EL (cell line): ENCODE data around the gene ST6GALNAC6.
"Not testable (repeated sequence)": the region's sequence is repeated elsewhere in the genome, so short reads cannot be mapped to it uniquely, and the experiment has no call there.

Experiments used
- DNase-seq: peaks from one replicate; pipeline ENCODE4 v3.0.0-alpha.2; 2016

Gene ST6GALNAC6

DNA sequence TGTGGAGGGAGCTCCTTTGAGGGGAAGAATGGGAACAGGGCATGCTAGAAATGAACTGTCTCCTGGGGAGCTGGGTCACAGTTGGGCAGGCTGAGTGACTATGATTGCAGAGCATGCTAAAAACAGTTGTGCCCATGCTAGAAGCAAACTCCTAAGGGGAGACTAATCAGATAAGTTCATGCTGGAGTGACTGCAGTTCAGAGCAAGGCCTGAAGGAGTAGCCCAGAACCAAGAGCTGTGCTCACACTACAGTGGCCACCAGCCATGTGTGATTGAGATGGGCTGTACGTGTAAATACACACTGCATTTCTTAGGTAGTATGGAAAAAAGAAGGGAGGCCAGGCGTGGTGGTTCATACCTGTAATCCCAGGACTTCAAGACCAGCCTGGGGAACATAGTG, 11.6 kb downstream of the ST6GALNAC6 start:
- DNase-seq: no peak

DNA sequence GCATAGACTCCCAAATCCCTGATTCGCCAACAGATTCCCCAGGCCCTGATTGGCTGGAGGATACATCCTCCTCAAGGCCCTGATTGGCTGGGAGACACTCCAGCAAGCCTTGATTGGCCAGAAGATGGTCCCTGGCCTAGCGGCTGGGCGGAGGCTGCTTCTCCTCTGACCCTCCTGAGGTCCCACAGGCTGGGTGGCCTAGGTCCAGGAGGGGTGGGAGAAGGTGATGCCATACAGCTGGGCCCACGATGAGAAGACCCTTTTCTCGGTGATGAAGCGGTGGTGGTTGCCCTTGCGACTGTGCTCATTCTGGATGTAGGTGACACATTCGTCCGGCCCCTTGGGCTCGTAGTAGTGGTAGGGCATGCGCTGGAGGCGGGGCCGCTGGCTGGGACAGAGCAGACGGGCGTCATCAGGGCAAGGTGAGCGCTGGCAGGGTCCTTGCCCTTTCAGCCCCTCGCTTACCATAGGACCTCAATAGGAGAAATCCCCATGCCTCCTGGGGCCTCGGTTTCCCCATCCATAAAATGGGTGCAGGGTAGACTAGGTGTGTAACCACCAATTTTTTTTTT, 12.9 kb downstream of the ST6GALNAC6 start:
- DNase-seq: no peak

DNA sequence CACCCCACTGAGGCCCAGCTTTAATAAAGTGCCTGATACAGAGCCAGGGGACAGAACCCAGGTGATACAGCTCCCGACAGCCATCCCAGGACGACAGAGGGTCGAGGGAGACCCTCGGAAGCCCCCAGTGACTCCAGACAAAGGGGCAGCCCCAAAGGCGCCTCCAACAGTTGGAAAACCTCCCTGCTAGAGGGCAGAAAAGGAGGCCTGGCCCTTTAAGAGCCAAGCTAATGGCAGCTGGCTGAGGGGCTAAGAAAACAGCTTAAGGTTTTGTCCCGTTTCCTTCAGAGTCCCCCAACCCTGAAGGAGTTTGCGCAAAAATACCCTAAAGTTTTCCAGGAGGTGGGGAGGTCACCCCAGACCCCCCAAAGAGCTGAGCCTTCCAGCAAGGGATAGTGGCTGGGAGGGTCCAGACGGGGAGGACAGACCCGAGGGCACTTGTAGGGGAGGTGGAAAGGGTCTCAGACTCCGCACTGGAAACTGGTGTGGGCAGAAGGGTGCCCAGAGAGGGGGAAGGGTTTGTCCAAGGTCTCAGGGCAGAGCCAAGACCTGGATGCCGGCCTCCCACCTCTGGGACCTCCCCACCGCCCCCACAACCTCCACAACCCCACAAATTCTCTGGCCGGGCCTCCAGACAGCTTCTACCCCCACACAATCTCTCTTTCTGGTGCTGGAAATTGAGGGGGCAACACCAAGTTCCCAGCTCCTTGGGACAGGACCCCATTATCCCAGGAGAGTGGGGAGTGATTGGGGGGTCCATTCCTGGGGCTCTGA, 13.7 kb downstream of the ST6GALNAC6 start:
- DNase-seq: no peak

GRCh38 chr9:127884976-127885490, 14.4 kb downstream of the ST6GALNAC6 start:
- no peak for DNase-seq

- no peak for DNase-seq
These were observed 14.9 kb downstream of the ST6GALNAC6 start for GRCh38 chr9:127884427-127884911.

DNA sequence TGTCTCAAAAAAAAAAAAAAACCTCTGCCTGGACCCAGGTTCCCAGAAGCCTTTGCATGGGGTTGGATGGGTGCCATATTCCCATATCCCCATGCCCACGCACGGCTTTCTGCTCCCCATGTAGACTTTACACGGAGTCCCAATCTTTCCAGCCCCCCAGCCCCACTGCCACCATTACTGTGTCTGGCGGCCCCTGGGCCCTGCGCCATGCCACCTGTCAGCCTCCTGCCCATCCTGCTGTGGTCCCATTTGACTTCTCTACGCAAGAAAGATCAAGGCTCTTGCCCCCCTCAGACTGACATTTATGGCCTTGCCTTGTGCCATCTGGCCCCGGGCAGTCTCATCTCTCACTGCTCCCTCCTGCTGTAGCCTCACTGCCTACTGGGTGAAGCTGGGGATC, 15.4 kb downstream of the ST6GALNAC6 start:
- no peak for DNase-seq

GRCh38 chr9:127881715-127882114, 17.7 kb downstream of the ST6GALNAC6 start:
- DNase-seq: not testable (repeated sequence)

DNA sequence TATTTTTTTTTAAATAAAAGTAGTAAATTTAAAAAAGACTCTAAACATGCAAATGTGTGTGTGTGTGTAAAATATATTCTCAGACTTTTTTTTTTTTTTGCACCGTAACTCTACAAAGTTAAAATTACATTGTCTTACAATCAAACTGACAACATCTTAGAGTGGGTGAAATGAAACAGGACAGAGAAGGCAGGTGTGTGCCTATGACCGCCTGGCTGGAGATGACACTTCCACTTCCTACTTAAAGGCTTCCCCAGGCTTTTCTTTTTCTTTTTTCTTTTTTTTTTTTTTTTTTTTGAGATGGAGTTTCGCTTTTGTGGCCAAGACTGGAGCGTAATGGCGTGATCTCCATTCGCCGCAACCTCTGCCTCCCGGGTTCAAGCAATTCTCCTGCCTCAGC, 19.3 kb downstream of the ST6GALNAC6 start:
- no peak for DNase-seq

DNA sequence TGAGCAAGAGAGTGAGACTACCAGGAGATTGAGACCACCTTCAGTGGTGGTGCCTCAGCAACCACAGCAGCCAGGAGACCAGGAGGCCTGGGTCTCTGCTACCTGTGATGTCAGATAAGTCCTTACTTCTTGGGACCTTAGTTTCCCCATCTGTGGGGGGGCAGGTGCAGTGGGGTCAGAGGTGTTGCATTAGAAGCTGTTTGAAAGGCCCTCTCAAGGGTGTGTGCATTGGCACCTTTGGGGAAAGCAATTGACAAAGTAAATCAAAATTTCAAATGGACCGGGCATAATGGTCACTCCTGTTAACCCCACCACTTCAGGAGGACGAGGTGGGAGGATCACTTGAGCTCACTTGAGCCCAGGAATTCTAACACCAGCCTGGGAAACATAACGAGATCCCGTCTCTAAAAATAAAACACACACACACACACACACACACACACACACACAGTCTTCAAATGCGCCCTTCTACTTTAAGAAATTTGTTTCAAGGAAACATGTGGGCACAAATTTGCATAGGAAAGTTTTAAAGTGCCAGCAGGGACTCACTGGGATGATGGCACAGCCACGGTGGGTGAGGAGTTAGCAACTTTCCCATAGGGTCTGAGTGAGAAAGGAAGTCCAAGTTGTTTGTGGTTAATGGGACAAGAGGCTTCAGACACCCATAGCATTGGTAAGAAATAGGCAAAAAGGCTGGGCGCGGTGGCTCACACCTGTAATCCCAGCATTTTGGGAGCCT, 20.6 kb downstream of the ST6GALNAC6 start:
- no peak for DNase-seq

- no peak for DNase-seq
These were observed 21.3 kb downstream of the ST6GALNAC6 start for GRCh38 chr9:127878001-127878651.

DNA sequence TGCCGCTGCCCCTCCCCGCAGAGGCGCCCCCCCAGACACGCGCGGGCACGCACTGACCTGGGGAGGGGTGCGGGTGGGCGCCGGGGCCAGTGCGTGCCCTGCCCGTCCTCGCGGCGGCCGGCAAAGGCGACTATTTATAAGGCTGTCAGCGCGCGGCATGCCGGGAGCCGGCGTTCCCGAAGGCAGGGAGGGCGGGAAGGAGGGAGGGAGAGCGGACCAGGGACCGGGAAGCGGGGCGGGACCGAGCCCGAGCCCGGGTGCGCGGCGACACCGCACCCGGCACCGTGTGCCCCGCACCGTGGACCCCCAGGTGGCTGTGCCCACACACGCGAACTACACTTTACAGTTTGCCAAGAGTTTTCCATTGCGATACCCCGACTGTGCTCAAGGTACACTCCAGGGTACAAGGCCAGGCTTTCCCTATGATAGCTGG, 21.8 kb downstream of the ST6GALNAC6 start, which contains the start of gene AK1:
Gene AK1 (minus strand): TSS at position 110 of the 433 bp plus-strand sequence. CDS start 3,058 bp downstream, outside the sequence.
- peak; percentile 68 for DNase-seq

DNA sequence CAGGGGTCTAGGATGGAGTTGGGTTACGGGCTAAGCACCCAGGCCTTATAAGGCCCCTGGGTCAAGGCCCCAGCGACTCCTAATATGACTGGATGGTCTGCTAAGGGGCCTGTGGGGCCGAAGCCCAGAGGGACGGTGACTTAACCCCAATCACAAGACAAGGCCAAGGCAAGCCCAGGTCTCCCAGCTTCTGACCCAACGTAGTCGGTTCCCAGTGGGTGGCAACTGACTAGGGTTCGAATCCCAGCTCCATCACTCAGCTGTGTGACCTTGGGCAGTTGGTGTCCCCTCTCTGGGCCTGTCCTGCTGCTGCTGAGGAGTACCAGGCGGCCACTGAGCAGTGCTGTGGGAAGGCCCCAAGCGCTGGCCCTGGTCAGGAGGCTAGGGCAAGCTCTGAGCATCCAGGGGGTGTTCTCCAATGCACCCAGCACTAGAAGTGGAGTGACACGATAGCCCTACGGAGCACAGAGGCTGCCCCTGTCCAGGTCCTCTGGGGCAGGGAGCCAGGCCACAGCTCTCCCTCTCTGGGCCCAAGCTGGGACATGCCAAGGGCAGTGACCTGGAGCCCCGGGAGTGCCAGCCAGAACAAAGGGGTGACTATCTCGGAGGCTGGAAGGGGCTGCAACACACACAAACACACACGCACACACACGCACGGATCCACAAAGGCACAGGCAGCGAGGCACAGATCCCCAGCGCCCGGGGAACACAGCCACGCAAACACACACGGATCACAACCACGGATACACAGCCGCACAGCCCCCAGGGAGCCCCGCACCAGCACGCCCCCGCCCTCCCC, 22.4 kb downstream of the ST6GALNAC6 start:
- DNase-seq: peak; percentile 31

DNA sequence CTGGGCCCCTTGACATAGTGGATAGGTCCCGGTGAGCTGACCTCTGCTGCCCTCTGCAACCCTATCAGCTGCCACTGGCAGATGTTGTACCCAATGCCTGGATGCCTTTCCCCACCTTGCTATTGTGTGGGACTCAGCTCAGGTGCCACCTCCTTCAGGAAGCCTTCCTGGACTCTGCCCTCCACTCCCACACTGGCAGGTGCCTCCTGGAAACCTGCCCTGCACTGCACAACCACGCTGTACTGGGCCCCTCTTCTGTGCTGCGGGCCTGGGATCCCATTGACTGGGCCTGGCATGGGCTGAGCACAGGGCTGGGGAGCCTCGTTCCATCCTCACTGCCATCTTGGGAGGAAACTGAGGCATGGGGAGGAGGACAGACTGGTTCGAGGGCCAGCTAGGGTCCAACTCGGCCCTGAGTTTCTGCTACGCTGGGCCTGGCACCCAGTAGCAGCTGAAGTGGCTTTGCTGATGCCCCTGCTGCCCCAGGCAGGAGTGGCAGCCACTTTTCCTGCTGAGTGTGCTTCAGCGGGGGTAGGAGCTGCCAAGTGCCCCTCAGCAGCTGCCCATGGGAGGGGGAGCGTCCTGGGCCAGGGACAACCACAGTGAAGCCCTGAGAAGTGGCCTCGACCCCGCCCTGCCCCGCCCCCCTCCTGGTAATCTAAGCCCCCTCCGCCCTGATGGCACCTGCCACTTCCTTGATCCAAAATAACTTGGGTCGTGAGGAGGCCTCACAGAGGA, 23.2 kb downstream of the ST6GALNAC6 start:
- no peak for DNase-seq

DNA sequence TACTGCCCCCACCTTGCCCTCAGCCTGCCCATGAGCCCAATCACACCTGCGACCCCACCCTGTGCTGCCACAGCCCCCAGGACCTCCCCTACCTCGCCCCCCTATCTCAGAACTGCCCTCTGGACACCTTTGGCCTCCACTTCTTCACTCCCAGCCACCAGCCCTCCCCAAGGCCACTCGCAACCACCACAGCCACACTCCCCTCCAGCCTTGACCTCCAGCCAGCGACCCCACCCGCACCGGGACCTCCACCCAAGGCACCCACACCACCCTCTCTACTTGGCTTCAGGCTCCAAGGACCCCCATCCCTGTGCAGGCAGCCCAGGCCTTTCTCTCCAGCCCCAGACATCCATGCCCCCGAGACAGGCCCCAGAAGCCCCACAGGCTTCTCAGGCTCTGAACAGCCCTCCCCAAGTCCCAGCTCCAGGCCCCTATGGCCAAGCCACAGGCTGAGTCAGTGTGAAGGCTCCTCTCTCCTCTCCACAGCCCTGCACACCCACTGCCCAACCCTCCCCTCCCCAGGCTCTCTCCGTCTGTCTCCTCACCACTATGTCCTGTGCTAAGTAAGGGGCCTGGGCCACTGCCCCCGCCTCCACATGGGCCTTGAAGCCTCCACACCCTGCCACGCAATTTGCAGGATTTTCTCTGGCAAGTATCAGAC, 24.0 kb downstream of the ST6GALNAC6 start:
- peak; percentile 40 for DNase-seq

DNA sequence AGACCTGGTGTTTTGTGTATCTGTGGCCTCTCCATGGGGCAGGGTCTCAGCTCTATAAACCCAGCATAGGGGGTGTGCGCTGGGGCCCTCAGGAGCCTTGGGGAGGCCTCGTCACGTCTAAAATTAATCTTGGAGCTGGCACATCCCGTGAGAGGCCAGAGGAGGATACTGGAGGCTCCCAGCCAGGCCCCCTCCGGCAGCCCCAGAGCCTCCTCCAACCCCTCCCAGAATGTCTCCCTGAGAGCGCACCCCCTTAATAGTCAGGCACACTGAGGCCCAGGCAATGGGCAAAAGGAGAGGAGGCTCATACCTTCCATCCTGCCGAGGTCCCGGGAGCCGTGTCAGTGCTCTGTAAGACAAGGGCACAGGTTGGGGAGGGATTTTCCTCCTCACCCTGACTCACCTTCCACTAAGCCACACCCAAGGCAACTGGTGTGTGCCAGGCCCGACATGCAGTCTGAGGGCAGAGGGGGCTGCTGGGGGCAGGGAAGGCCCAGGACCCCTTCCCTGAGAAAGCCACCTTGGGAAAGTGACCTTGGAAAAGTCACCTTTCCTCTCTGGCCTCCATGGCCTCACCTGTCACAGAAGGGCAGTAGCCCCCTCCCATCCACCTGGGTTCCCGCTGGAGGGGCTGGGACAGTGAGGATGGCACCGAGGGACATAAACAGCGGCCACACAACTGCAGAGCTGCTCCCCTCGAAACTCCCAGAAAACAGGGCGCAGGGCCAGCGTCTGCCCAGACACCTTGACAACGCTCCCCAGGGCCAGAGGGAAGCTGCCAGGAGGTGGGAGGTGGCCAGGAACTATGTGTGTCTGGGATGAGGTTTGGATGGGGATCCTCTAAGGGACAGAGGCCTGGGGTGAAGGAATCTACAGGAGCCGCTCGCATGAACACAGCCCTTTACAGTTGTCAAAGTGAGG, 24.8 kb downstream of the ST6GALNAC6 start:
- DNase-seq: no peak

- no peak for DNase-seq
These were observed 25.5 kb downstream of the ST6GALNAC6 start for GRCh38 chr9:127873886-127874285.

DNA sequence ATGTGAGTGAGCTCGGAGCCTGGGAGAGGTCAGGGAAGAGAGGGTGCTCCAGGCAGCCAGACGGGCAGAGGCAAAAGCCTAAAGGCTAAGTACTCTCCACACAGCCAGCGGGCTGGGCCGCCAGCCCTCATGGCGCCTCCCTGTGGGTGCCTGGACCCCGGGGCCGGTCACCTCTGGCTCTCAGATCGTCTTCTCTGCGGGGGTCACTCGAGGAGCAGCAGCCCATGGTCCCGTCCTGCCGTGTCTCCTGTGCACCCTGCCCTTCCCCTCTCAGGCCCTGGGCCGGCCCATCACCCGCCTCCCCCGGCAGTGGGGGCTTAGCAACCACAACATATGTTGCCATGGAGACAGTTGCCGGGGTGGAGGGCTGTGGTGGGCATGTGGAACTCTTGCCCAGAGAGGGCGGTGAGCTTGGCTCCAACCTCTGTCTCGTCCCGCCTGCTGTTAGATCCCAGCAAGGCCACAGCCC, 26.1 kb downstream of the ST6GALNAC6 start:
- no peak for DNase-seq

- no peak for DNase-seq
These were observed 26.8 kb downstream of the ST6GALNAC6 start for GRCh38 chr9:127872369-127873222.
